ENCODE data around the gene RASA1.

Gene RASA1

DNA sequence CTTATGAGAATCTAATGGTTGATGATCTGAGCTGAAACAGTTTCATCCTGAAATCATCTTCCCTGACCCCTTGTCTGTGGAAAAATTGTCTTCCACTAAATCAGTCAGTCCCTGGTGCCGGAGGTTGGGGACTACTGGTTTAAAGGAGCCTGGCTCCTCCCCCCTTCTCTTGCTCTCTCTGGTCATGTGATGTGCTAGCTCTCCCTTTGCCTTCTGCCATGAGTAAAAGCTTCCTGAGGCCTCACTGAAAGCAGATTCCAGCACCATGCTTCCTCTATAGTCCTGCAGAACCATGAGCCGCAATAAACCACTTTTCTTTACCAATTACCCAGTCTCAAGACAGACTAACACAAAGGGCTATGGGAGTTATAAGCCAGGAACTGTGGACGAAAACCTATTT is 54.7 kb downstream of the RASA1 start:
- peaks cover under 1% of the 10 kb centered on the region; the same call in 1 of the 2 replicates for H3K79me2 ChIP-seq (ENCODE audit: insufficient read depth, low read depth)
- TF ChIP-seq CTCF (conservative IDR thresholded peaks at IDR 0.05; ENCODE audit: low read depth, low read length), result no peak
- H2AFZ ChIP-seq (ENCODE audit: low read depth), result no peak overlapping the region

GRCh38 chr5:87327998-87328397 is 60.3 kb downstream of the RASA1 start:
- H3K27me3 ChIP-seq (ENCODE audit: insufficient read depth, low read depth), result no peaks in the 10 kb centered on the region
- H3K9ac ChIP-seq, result no peak overlapping the region
- no peak overlapping the region for H2AFZ ChIP-seq (ENCODE audit: low read depth)
- no peaks in the 10 kb centered on the region for H3K36me3 ChIP-seq (ENCODE audit: insufficient read depth)
- peaks cover 5% of the 10 kb centered on the region; the same call in 1 of the 2 replicates for H3K79me2 ChIP-seq (ENCODE audit: insufficient read depth, low read depth)
- H4K20me1 ChIP-seq (ENCODE audit: insufficient read depth), result no peaks in the 10 kb centered on the region
- no peak for TF ChIP-seq CTCF (conservative IDR thresholded peaks at IDR 0.05; ENCODE audit: low read depth, low read length)
- no peak overlapping the region for H3K4me3 ChIP-seq (IDR thresholded peaks at IDR 0.05; ENCODE audit: insufficient read depth, low read depth, low read length)
- H3K27ac ChIP-seq, result no peak overlapping the region
- H3K4me1 ChIP-seq (ENCODE audit: low read depth, poor library complexity, severe bottlenecking), result no peaks in the 10 kb centered on the region
- H3K4me2 ChIP-seq, result no peak overlapping the region

More for the DNA sequence above, 54.7 kb downstream of the RASA1 start:
- no peaks in the 10 kb centered on the region for H3K27me3 ChIP-seq (ENCODE audit: insufficient read depth, low read depth)
- H4K20me1 ChIP-seq (ENCODE audit: insufficient read depth), result no peaks in the 10 kb centered on the region
- no peaks in the 10 kb centered on the region for H3K4me1 ChIP-seq (ENCODE audit: low read depth, poor library complexity, severe bottlenecking)
- H3K36me3 ChIP-seq (ENCODE audit: insufficient read depth), result no peaks in the 10 kb centered on the region
- H3K4me3 ChIP-seq (IDR thresholded peaks at IDR 0.05; ENCODE audit: insufficient read depth, low read depth, low read length), result no peak overlapping the region
- H3K27ac ChIP-seq, result no peak overlapping the region
- no peak overlapping the region for H3K9ac ChIP-seq
- no peak overlapping the region for H3K4me2 ChIP-seq

GRCh38 chr5:87329114-87329513 is 61.4 kb downstream of the RASA1 start:
- no peak for TF ChIP-seq CTCF (conservative IDR thresholded peaks at IDR 0.05; ENCODE audit: low read depth, low read length)
- H3K27ac ChIP-seq, result no peak overlapping the region
- no peak overlapping the region for H3K9ac ChIP-seq
- H2AFZ ChIP-seq (ENCODE audit: low read depth), result no peak overlapping the region
- no peaks in the 10 kb centered on the region for H3K4me1 ChIP-seq (ENCODE audit: low read depth, poor library complexity, severe bottlenecking)
- H3K79me2 ChIP-seq (ENCODE audit: insufficient read depth, low read depth), result peaks cover 5% of the 10 kb centered on the region; the same call in 1 of the 2 replicates
- no peak overlapping the region for H3K4me3 ChIP-seq (IDR thresholded peaks at IDR 0.05; ENCODE audit: insufficient read depth, low read depth, low read length)
- H3K27me3 ChIP-seq (ENCODE audit: insufficient read depth, low read depth), result no peaks in the 10 kb centered on the region
- H4K20me1 ChIP-seq (ENCODE audit: insufficient read depth), result no peaks in the 10 kb centered on the region
- H3K36me3 ChIP-seq (ENCODE audit: insufficient read depth), result no peaks in the 10 kb centered on the region
- no peak overlapping the region for H3K4me2 ChIP-seq

DNA sequence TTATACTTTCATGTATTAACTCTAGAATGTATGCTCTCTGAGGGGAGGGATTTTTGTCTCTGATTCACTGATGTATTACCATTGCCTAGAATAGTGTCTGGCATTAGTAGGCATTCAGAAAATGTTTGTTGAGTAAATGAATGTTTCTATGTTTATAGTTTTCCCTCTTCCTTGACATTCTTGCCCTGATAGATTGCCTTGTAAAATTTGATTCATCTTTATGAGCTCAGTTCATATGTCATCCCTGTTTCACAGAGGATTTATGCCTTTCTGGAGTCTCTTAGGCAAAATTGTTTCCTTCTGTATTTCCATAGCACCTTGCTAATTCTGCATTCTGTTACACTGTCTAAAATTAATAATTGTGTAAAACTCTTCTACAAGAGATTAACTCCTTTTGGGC is 72.3 kb downstream of the RASA1 start:
- TF ChIP-seq CTCF (conservative IDR thresholded peaks at IDR 0.05; ENCODE audit: low read depth, low read length), result no peak
- H3K9ac ChIP-seq, result no peak overlapping the region
- no peak overlapping the region for H2AFZ ChIP-seq (ENCODE audit: low read depth)
- no peaks in the 10 kb centered on the region for H4K20me1 ChIP-seq (ENCODE audit: insufficient read depth)
- 0 out of 2 replicates have a peak overlapping the region, but pooled peaks have one; percentile 39 for H3K27ac ChIP-seq
- no peaks in the 10 kb centered on the region for H3K27me3 ChIP-seq (ENCODE audit: insufficient read depth, low read depth)
- H3K4me2 ChIP-seq, result peak overlapping the region; percentile 43
- peaks cover 18% of the 10 kb centered on the region for H3K4me1 ChIP-seq (ENCODE audit: low read depth, poor library complexity, severe bottlenecking)
- no peaks in the 10 kb centered on the region for H3K36me3 ChIP-seq (ENCODE audit: insufficient read depth)
- H3K79me2 ChIP-seq (ENCODE audit: insufficient read depth, low read depth), result no peaks in the 10 kb centered on the region
- H3K4me3 ChIP-seq (IDR thresholded peaks at IDR 0.05; ENCODE audit: insufficient read depth, low read depth, low read length), result no peak overlapping the region

Data from KMS-11 (cell line).